SU-DHL-6 (cell line): ENCODE data around the gene JAKMIP1.

ENCODE experiments used
- H2AFZ ChIP-seq: fragments of 200-600 bp; sonication (generic); 2 replicates; pipeline ENCODE4 v1.6.1; 2014; ENCODE audit warnings: low read depth, mild to moderate bottlenecking, moderate library complexity, mixed read lengths, antibody characterized with exemption, low read length; ENCODE audit not compliant: severe bottlenecking
- H3F3A ChIP-seq: fragments of 200-600 bp; shearing (Covaris generic); 2 replicates; pipeline ENCODE4 v1.6.0; 2016; ENCODE audit warnings: antibody characterized with exemption, mild to moderate bottlenecking; ENCODE audit not compliant: insufficient read depth
- H3K27ac ChIP-seq: fragments of 200-600 bp; sonication (generic); 2 replicates; pipeline ENCODE4 v1.5.1; 2016; ENCODE audit warnings: low read depth, mild to moderate bottlenecking, low read length, moderate library complexity, mixed read lengths
- H3K27me3 ChIP-seq: fragments of 200-600 bp; sonication (generic), shearing (Covaris generic); 2 replicates; pipeline ENCODE4 v1.6.0; 2014; ENCODE audit warnings: mild to moderate bottlenecking, low read length
- H3K36me3 ChIP-seq: fragments of 200-600 bp; sonication (generic); 2 replicates; pipeline ENCODE4 v1.6.1; 2014; ENCODE audit warnings: mild to moderate bottlenecking, low read length, mixed read lengths
- H3K4me2 ChIP-seq: fragments of 300-600, 200-600 bp; shearing (Covaris generic), sonication (generic); 2 replicates; pipeline ENCODE4 v1.6.0; 2014; ENCODE audit warnings: low read length, low read depth, mild to moderate bottlenecking; ENCODE audit not compliant: poor library complexity, severe bottlenecking
- H3K4me3 ChIP-seq: fragments of 200-600 bp; sonication (generic); 2 replicates; pipeline ENCODE4 v1.5.1; 2014; ENCODE audit warnings: antibody characterized with exemption, low read length, mild to moderate bottlenecking, mixed read lengths; ENCODE audit not compliant: insufficient read depth, poor library complexity, severe bottlenecking
- H3K79me2 ChIP-seq: fragments of 200-600 bp; sonication (generic); 2 replicates; pipeline ENCODE4 v1.6.1; 2014; ENCODE audit warnings: mild to moderate bottlenecking, low read length, moderate library complexity; ENCODE audit not compliant: insufficient read depth
- H3K9ac ChIP-seq: fragments of 200-600 bp; sonication (generic); 2 replicates; pipeline ENCODE4 v1.7.0; 2014; ENCODE audit warnings: mild to moderate bottlenecking, low read length
- H3K9me2 ChIP-seq: fragments of 200-600 bp; sonication (generic); replicated peaks from 2 replicates; pipeline ENCODE4 v1.6.1; 2014; ENCODE audit warnings: low read length; ENCODE audit not compliant: insufficient read depth
- H3K9me3 ChIP-seq: fragments of 200-600 bp; sonication (generic); 2 replicates; pipeline ENCODE4 v1.6.1; 2014; ENCODE audit warnings: low read length, mixed read lengths; ENCODE audit not compliant: insufficient read depth
- H4K20me1 ChIP-seq: fragments of 200-600 bp; sonication (generic); 2 replicates; pipeline ENCODE4 v1.6.1; 2014; ENCODE audit warnings: low read depth, mild to moderate bottlenecking, antibody characterized with exemption, low read length, moderate library complexity, mixed read lengths
- CTCF ChIP-seq: fragments of 200-600 bp; sonication (generic); IDR thresholded peaks from one replicate; pipeline ENCODE4 v1.5.1; 2017; ENCODE audit warnings: antibody characterized with exemption, mild to moderate bottlenecking, low read length, moderate library complexity; ENCODE audit not compliant: insufficient read depth, poor library complexity, severe bottlenecking
- EZH2phosphoT487 ChIP-seq: fragments of 200-600 bp; sonication (generic), shearing (Covaris generic); conservative IDR thresholded peaks from 2 replicates; pipeline ENCODE4 v1.6.1; 2018; ENCODE audit warnings: mild to moderate bottlenecking, antibody characterized with exemption, low read length, moderate library complexity, mixed read lengths

JAKMIP1 gene

GRCh38 chr4:5999830-6000365, 200.5 kb downstream of the JAKMIP1 start:
- Histone ChIP-seq H3K4me2 (no peak overlapping the region), H3K27me3 (no peaks in the 10 kb centered on the region), H3K9me3 (no peaks in the 10 kb centered on the region), H3K4me3 (no peak overlapping the region), H3F3A (no peaks in the 10 kb centered on the region), H3K9ac (no peak overlapping the region), H2AFZ (no peak overlapping the region), H3K27ac (no peak overlapping the region), H3K36me3 (no peaks in the 10 kb centered on the region), H3K79me2 (no peaks in the 10 kb centered on the region), H3K9me2 (no peaks in the 10 kb centered on the region), H4K20me1 (no peaks in the 10 kb centered on the region)
- no peak for TF ChIP-seq EZH2phosphoT487
- no peak for TF ChIP-seq CTCF

GRCh38 chr4:5999356-5999755, 201.0 kb downstream of the JAKMIP1 start:
- H2AFZ ChIP-seq, result no peak overlapping the region
- TF ChIP-seq EZH2phosphoT487 (no peak), CTCF (no peak)
- H3K9ac ChIP-seq, result no peak overlapping the region
- no peaks in the 10 kb centered on the region for H3K79me2 ChIP-seq
- no peaks in the 10 kb centered on the region for H4K20me1 ChIP-seq
- H3K27me3 ChIP-seq, result no peaks in the 10 kb centered on the region
- no peak overlapping the region for H3K4me2 ChIP-seq
- no peak overlapping the region for H3K4me3 ChIP-seq
- no peaks in the 10 kb centered on the region for H3F3A ChIP-seq
- no peak overlapping the region for H3K27ac ChIP-seq
- H3K9me3 ChIP-seq, result no peaks in the 10 kb centered on the region
- H3K36me3 ChIP-seq, result no peaks in the 10 kb centered on the region
- H3K9me2 ChIP-seq, result no peaks in the 10 kb centered on the region

GRCh38 chr4:5998333-5998936, 201.9 kb downstream of the JAKMIP1 start:
- TF ChIP-seq EZH2phosphoT487, result no peak
- peak; percentile 73 for TF ChIP-seq CTCF
- Histone ChIP-seq H3K27ac (no peak overlapping the region), H3K36me3 (no peaks in the 10 kb centered on the region), H3K79me2 (no peaks in the 10 kb centered on the region), H3K4me2 (no peak overlapping the region), H3K9me2 (no peaks in the 10 kb centered on the region), H3K9ac (no peak overlapping the region), H3K9me3 (no peaks in the 10 kb centered on the region), H4K20me1 (no peaks in the 10 kb centered on the region), H3K4me3 (no peak overlapping the region), H3K27me3 (no peaks in the 10 kb centered on the region), H3F3A (no peaks in the 10 kb centered on the region), H2AFZ (no peak overlapping the region)
